Lung (tissue), 12 donors: ENCODE results near the gene RASAL1. TPM values are rescaled to one million over a fixed set of nuclear protein-coding genes. Genes with fewer than 3 reads are reported as not detected.

Experiments used
- ATAC-seq: fragments of 200-7000 bp; cut with Tn5 transposase; one replicate; pipeline ENCODE4 v1.9.1; 2020; ENCODE audit warnings: moderate number of reproducible peaks; ENCODE audit not compliant: insufficient read depth, low FRiP score
- DNase-seq, 3 donors: peaks; one replicate each; pipeline ENCODE4 v3.0.0-alpha.2; 2013 to 2017
- H3K27ac ChIP-seq, 2 donors: one replicate each; pipeline ENCODE4 v1.5.1; 2013; ENCODE audit warnings: mild to moderate bottlenecking in 2 of 2, moderate library complexity in 2 of 2, control low read depth in 1 of 2, inconsistent platforms in 1 of 2, low read depth in 1 of 2, low read length in 1 of 2
- H3K27me3 ChIP-seq, 3 donors: one replicate each; pipeline ENCODE4 v1.5.1; 2013; ENCODE audit warnings: low read length in 2 of 3; ENCODE audit not compliant: control insufficient read depth in 3 of 3, insufficient read depth in 3 of 3
- H3K36me3 ChIP-seq, 4 donors: one replicate each; pipeline ENCODE4 v1.5.1; 2013; ENCODE audit warnings: low read length in 4 of 4, mild to moderate bottlenecking in 1 of 4, moderate library complexity in 1 of 4; ENCODE audit not compliant: control insufficient read depth in 4 of 4, insufficient read depth in 4 of 4
- H3K4me1 ChIP-seq, 5 donors: one replicate each; pipeline ENCODE4 v1.5.1; 2013; ENCODE audit warnings: low read length in 5 of 5, mild to moderate bottlenecking in 2 of 5, moderate library complexity in 1 of 5; ENCODE audit not compliant: control insufficient read depth in 5 of 5, insufficient read depth in 5 of 5
- H3K4me3 ChIP-seq: one replicate; pipeline ENCODE4 v1.5.1; 2013; ENCODE audit warnings: mild to moderate bottlenecking, control low read depth, moderate library complexity
- H3K9ac ChIP-seq, 2 donors: one replicate each; pipeline ENCODE4 v1.5.1; 2013; ENCODE audit warnings: low read length in 2 of 2, control low read depth in 1 of 2; ENCODE audit not compliant: insufficient read depth in 1 of 2
- H3K9me3 ChIP-seq, 4 donors: one replicate each; pipeline ENCODE4 v1.5.1; 2013; ENCODE audit warnings: low read length in 3 of 4, mild to moderate bottlenecking in 1 of 4, moderate library complexity in 1 of 4; ENCODE audit not compliant: control insufficient read depth in 4 of 4, insufficient read depth in 3 of 4
- WGBS, 2 donors: extraction: QIAGEN DNeasy Blood & Tissue Kit; methylation state at CpG; one replicate each; pipeline ENCODE4 v1.1.7; 2013; 5-methylcytosine and 5-hydroxymethylcytosine counted together
- polyA plus RNA-seq, 2 donors: library from polyadenylated mRNA; stranded (reverse); fragments of 200-250 nt; gene quantifications; one replicate each; pipeline ENCODE4 v1.2.1, GENCODE V29; 2013
- total RNA-seq, 2 donors: library from RNA; depleted of rRNA in 1 of 2; stranded (reverse); fragments of >200 nt in 1 of 2; gene quantifications; one replicate each; pipeline ENCODE4 v1.2.1, GENCODE V29; 2014 to 2021
- TF ChIP-seq, protein P1 (sequence below): IDR thresholded peaks from 2 replicates; pipeline ENCODE4 v1.5.1; 2012; ENCODE audit warnings: mild to moderate bottlenecking; ENCODE audit errors: control extremely low read depth, extremely low read depth
- donor health status: control.
- donor health status: control.
- donor health status: Bipolar disorder and iron deficiency.
- donor health status: healthy.
- donor health status: DM: yes; HTN: yes; CAD: no.

The RASAL1 gene
- total and polyA plus RNA-seq, 4 donors = 0.09 to 1.8 (median 0.62) TPM

DNA sequence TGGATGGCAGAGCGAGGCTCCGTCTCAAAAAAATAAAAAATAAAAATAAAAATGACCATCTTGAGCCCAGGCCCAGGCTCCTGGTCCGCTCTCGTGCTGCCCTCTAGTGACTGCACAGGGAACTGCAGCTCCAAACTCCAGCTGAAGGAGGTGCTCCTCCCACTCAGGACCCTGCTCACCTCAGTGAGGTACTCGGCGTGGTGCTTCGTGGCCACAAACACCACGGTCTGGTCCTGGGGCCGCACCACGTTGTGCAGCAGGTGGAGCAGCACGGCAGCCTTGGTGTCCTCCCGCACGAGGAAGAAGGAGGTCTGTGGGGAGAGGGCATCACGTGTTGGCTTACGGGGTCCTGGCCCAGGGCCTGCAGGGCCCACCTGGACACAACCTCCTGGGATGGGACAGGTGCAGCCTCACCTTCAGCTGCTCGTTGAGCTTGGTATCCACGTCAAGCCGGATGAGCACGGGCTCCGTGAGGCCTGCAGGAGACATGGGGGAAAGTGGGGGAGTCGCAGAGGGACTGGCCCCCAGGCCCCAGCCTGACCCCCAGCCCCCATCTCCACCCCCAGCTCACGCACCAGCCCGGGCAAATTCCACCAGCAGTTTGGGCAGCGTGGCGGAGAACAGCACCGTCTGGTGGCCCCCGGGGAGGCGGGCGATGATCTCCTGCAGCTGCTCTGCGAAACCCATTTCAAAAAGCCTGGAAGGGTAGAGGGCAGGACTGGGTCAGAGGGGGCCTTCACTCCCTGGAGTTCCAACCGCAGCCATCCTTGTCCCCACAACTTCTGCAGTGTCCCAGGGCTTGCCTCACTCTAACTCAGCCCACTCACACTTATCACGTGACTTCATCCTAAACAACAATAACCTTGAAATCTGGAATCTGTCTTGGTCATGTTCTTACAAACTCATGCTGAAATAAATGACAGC, 39.2 kb upstream of the RASAL1 start:
- DNase-seq = peak; percentile 64 to 74 (median 65)
- H3K27me3 ChIP-seq = no peaks in the 10 kb centered on the region
- no peak overlapping the region for H3K4me3 ChIP-seq
- TF ChIP-seq, protein P1, sequence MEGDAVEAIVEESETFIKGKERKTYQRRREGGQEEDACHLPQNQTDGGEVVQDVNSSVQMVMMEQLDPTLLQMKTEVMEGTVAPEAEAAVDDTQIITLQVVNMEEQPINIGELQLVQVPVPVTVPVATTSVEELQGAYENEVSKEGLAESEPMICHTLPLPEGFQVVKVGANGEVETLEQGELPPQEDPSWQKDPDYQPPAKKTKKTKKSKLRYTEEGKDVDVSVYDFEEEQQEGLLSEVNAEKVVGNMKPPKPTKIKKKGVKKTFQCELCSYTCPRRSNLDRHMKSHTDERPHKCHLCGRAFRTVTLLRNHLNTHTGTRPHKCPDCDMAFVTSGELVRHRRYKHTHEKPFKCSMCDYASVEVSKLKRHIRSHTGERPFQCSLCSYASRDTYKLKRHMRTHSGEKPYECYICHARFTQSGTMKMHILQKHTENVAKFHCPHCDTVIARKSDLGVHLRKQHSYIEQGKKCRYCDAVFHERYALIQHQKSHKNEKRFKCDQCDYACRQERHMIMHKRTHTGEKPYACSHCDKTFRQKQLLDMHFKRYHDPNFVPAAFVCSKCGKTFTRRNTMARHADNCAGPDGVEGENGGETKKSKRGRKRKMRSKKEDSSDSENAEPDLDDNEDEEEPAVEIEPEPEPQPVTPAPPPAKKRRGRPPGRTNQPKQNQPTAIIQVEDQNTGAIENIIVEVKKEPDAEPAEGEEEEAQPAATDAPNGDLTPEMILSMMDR = peak; percentile 84
- WGBS, 2 donors = 58 to 67% methylated on average over 32 of the region's 32 CpGs
- no peak overlapping the region for H3K9ac ChIP-seq
- peak; percentile 61 for ATAC-seq
- peaks cover 0 to 6% (median 6%) of the 10 kb centered on the region in 4 donors for H3K9me3 ChIP-seq
- no peak overlapping the region for H3K27ac ChIP-seq
- no peaks in the 10 kb centered on the region for H3K4me1 ChIP-seq
- H3K36me3 ChIP-seq = peaks cover 45 to 66% (median 61%) of the 10 kb centered on the region in 4 donors

DNA sequence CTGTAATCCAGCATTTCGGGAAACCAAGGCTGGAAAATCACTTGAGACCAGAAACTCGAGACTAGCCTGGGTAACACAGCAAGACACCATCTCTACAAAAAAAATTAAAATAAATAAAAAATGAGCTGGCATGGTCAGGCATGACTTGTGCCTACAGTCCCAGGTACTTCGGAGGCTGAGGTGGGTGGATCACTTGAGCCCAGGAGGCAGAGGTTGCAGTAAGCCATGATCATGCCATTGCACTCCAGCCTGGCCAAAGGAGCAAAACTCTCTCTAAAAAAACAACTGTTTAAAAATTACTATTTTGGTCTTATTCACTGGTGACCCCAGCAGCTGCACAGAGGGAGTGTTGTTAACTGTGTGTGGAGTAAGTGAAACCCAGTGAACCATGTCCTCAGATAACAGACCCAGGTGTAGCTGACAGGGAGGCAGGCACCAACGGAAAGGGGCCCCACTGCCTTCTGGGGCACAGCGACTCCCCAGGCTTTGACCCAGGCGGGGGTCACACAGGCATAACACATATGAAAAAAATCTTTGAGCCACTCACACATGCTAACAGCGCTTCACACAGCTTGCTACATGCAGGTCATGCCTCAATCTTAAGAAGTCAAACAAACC, 37.6 kb upstream of the RASAL1 start:
- Histone ChIP-seq H3K9me3 (peaks cover 0 to 6% (median 6%) of the 10 kb centered on the region in 4 donors), H3K27ac (no peak overlapping the region), H3K4me3 (no peak overlapping the region), H3K36me3 (peaks cover 52 to 63% (median 56%) of the 10 kb centered on the region in 4 donors), H3K4me1 (no peaks in the 10 kb centered on the region), H3K9ac (no peak overlapping the region), H3K27me3 (no peaks in the 10 kb centered on the region)
- TF ChIP-seq, protein P1 = no peak
- WGBS, 2 donors = 93 to 95% methylated on average over 7 of the region's 7 CpGs
- ATAC-seq (no peak), DNase-seq (no peak)

DNA sequence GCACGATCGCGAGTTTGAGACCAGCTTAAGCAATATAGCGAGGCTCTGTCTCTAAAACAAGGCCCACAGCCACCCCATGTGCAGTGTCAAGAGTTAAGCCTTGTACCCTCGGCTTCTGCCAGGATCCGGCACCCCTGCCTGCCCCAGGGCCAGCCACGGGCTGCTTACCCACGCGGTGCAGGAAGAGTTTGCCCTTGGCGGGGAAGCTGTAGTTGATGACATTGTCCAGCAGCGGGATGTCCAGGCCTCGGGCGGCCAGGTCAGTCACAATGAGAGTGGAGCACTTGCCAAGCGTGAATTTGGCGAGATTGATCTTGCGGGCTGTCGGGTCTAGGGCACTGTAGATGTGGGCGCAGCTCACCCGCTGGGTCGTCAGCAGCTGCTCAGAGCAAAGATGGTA, 36.6 kb upstream of the RASAL1 start:
- no peaks in the 10 kb centered on the region for H3K4me1 ChIP-seq
- TF ChIP-seq, protein P1 = no peak
- H3K9me3 ChIP-seq = peaks cover 0 to 4% (median 3%) of the 10 kb centered on the region in 4 donors
- no peak overlapping the region for H3K9ac ChIP-seq
- peaks cover 45 to 65% (median 50%) of the 10 kb centered on the region in 4 donors for H3K36me3 ChIP-seq
- WGBS, 2 donors = 96 to 97% methylated on average over 20 of the region's 20 CpGs
- ATAC-seq (no peak), DNase-seq (no peak)
- no peak overlapping the region for H3K27ac ChIP-seq
- H3K27me3 ChIP-seq = no peaks in the 10 kb centered on the region
- H3K4me3 ChIP-seq = no peak overlapping the region
